Keratinocyte (primary cell): Measurements from ENCODE around the gene SZT2. TPM values are rescaled to one million over a fixed set of nuclear protein-coding genes. Genes with fewer than 3 reads are reported as not detected.

ENCODE experiments used
- DNase-seq: peaks from one replicate; pipeline ENCODE4 v3.0.0-alpha.2; 2011; ENCODE audit warnings: low read depth, missing footprints, low spot score
- FAIRE-seq: peaks from 2 replicates; lab custom pipeline; 2011; peaks lifted over from hg19 to GRCh38; lab: Jason Lieb, UNC
- H2AFZ ChIP-seq: 2 replicates; pipeline ENCODE4 v1.6.0; 2012; ENCODE audit warnings: low read length, control low read depth, inconsistent platforms; ENCODE audit not compliant: control insufficient read depth
- H3K27ac ChIP-seq: 2 replicates; pipeline ENCODE4 v1.5.1; 2011; ENCODE audit warnings: low read length; ENCODE audit not compliant: control insufficient read depth, insufficient read depth
- H3K27me3 ChIP-seq: 3 replicates; pipeline ENCODE4 v1.6.0; 2011; ENCODE audit warnings: low read length; ENCODE audit not compliant: control insufficient read depth, insufficient read depth; ENCODE audit errors: extremely low read depth
- H3K36me3 ChIP-seq, 2 experiments: 2 replicates in 1 of 2; 3 replicates in 1 of 2; pipeline ENCODE4 v1.5.1; 2011; ENCODE audit warnings: low read length in 2 of 2, mild to moderate bottlenecking in 1 of 2; ENCODE audit not compliant: control insufficient read depth in 2 of 2, insufficient read depth in 2 of 2; ENCODE audit errors: extremely low read depth in 1 of 2
- H3K4me1 ChIP-seq: 3 replicates; pipeline ENCODE4 v1.5.1; 2011; ENCODE audit warnings: low read length; ENCODE audit not compliant: control insufficient read depth, insufficient read depth; ENCODE audit errors: extremely low read depth
- H3K4me2 ChIP-seq: 3 replicates; pipeline ENCODE4 v1.6.0; 2011; ENCODE audit warnings: low read depth, low read length; ENCODE audit not compliant: control insufficient read depth, insufficient read depth; ENCODE audit errors: extremely low read depth
- H3K4me3 ChIP-seq, 3 experiments: fragments of 200-600 bp in 1 of 3; sonication (generic) in 1 of 3; 2 replicates in 2 of 3; 3 replicates in 1 of 3; pipeline ENCODE4 v1.5.1; 2011 to 2016; ENCODE audit warnings: low read length in 3 of 3, mild to moderate bottlenecking in 3 of 3, control low read depth in 2 of 3, inconsistent platforms in 1 of 3, low read depth in 1 of 3, mixed read lengths in 1 of 3, mixed run types in 1 of 3, moderate library complexity in 1 of 3; ENCODE audit not compliant: control insufficient read depth in 2 of 3, insufficient read depth in 2 of 3; ENCODE audit errors: extremely low read depth in 1 of 3
- H3K79me2 ChIP-seq: 2 replicates; pipeline ENCODE4 v1.6.0; 2012; ENCODE audit warnings: low read length; ENCODE audit not compliant: control insufficient read depth, insufficient read depth
- H3K9ac ChIP-seq: 3 replicates; pipeline ENCODE4 v1.6.0; 2011; ENCODE audit warnings: low read length; ENCODE audit not compliant: control insufficient read depth, insufficient read depth; ENCODE audit errors: extremely low read depth
- H3K9me1 ChIP-seq: 3 replicates; pipeline ENCODE4 v1.6.0; 2011; ENCODE audit warnings: low read length; ENCODE audit not compliant: control insufficient read depth, insufficient read depth; ENCODE audit errors: extremely low read depth
- H3K9me3 ChIP-seq: 2 replicates; pipeline ENCODE4 v1.5.1; 2012; ENCODE audit warnings: low read depth, low read length; ENCODE audit not compliant: control insufficient read depth
- H4K20me1 ChIP-seq: 3 replicates; pipeline ENCODE4 v1.6.0; 2011; ENCODE audit warnings: low read length; ENCODE audit not compliant: control insufficient read depth, insufficient read depth; ENCODE audit errors: extremely low read depth
- CTCF ChIP-seq, 3 experiments: IDR thresholded peaks in 1 of 3; conservative IDR thresholded peaks in 1 of 3; optimal IDR thresholded peaks in 1 of 3; 2 replicates in 2 of 3; 3 replicates in 1 of 3; pipeline versions ENCODE3 to v1.5.1; 2011; ENCODE audit warnings: low read length in 3 of 3, mild to moderate bottlenecking in 3 of 3, moderate library complexity in 2 of 3, control low read depth in 1 of 3, inconsistent platforms in 1 of 3; ENCODE audit not compliant: insufficient read depth in 2 of 3; ENCODE audit errors: extremely low read depth in 1 of 3
- EZH2 ChIP-seq: IDR thresholded peaks from one replicate; pipeline ENCODE4 v1.6.1; 2012; ENCODE audit warnings: inconsistent platforms, mild to moderate bottlenecking, low read length, moderate library complexity
- dilution Hi-C: fragments of 300-500 bp; cut with MboI; formaldehyde crosslinking; loops from one replicate; pipeline ENCODE4 v1.7.0; 2020; ENCODE audit warnings: low sequenced_read_pairs; ENCODE audit not compliant: extremely low pct_ligation_motif_present
- polyA plus RNA-seq, 5 experiments: library from polyadenylated mRNA; depleted of rRNA in 3 of 5; stranded (reverse) in 3 of 5; stranded (forward) in 1 of 5; unstranded in 1 of 5; fragments of >200 nt; gene quantifications; 1 replicate in 1 of 5; 2 replicates in 3 of 5; 3 replicates in 1 of 5; pipeline versions ENCODE4 v1.2.1 to v1.2.3, GENCODE V29; 2011 to 2012; ENCODE audit warnings: missing spikeins in 2 of 5, low read depth in 1 of 5, low replicate concordance in 1 of 5

SZT2 gene
- polyA plus RNA-seq, 1 donor (not counting 4 experiments of a cell fraction or from before 2014, with no cell fraction given), result 6.1 TPM

- Histone ChIP-seq H3K4me2 (no peak overlapping the region), H2AFZ (no peak overlapping the region), H3K27me3 (no peaks in the 10 kb centered on the region), H3K9me3 (no peaks in the 10 kb centered on the region), H3K27ac (no peak overlapping the region), H3K79me2 (peaks cover 21% of the 10 kb centered on the region), H3K4me3 (no peak overlapping the region), H3K4me1 (peaks cover 5% of the 10 kb centered on the region), H3K36me3 (peaks cover 2 to 6% of the 10 kb centered on the region in 2 experiments), H3K9ac (no peak overlapping the region), H4K20me1 (no peaks in the 10 kb centered on the region), H3K9me1 (peaks cover 2% of the 10 kb centered on the region)
- dilution Hi-C loops, result no loop called here
- TF ChIP-seq CTCF (optimal IDR thresholded peaks at IDR 0.05 in 1 of 3, IDR thresholded peaks at IDR 0.05 in 1 of 3, conservative IDR thresholded peaks at IDR 0.05 in 1 of 3; ENCODE audit: extremely low read depth in 1 of 3, insufficient read depth in 2 of 3, low read length in 3 of 3) (no peak), EZH2 (no peak)
- FAIRE-seq (no peak), DNase-seq (no peak)
These were observed 5.8 kb downstream of the SZT2 start for GRCh38 chr1:43395523-43395922.

GRCh38 chr1:43396059-43396458 is 6.4 kb downstream of the SZT2 start:
- Histone ChIP-seq H3K4me3 (no peak overlapping the region), H3K27ac (no peak overlapping the region), H3K9me1 (peaks cover 2% of the 10 kb centered on the region), H2AFZ (no peak overlapping the region), H3K27me3 (no peaks in the 10 kb centered on the region), H4K20me1 (no peaks in the 10 kb centered on the region), H3K9me3 (no peaks in the 10 kb centered on the region), H3K36me3 (peaks cover 2 to 6% of the 10 kb centered on the region in 2 experiments), H3K4me1 (no peaks in the 10 kb centered on the region), H3K4me2 (no peak overlapping the region), H3K9ac (no peak overlapping the region), H3K79me2 (peaks cover 15% of the 10 kb centered on the region)
- DNase-seq, result no peak
- FAIRE-seq, result no peak
- dilution Hi-C loops, result no loop called here
- TF ChIP-seq EZH2 (no peak), CTCF (optimal IDR thresholded peaks at IDR 0.05 in 1 of 3, IDR thresholded peaks at IDR 0.05 in 1 of 3, conservative IDR thresholded peaks at IDR 0.05 in 1 of 3; ENCODE audit: extremely low read depth in 1 of 3, insufficient read depth in 2 of 3, low read length in 3 of 3) (no peak)
